NCI-H345 treated with DMSO at 0.1 percent for 48 hours (cell line): ENCODE results near the gene YEATS2.
"Not testable (repeated sequence)": the region's sequence is repeated elsewhere in the genome, so short reads cannot be mapped to it uniquely, and the experiment has no call there.

Experiments used
- DNase-seq: peaks from one replicate; lab custom pipeline; 2025; ENCODE audit not compliant: unreplicated experiment; lab: John Stamatoyannopoulos, UW

The YEATS2 gene

DNA sequence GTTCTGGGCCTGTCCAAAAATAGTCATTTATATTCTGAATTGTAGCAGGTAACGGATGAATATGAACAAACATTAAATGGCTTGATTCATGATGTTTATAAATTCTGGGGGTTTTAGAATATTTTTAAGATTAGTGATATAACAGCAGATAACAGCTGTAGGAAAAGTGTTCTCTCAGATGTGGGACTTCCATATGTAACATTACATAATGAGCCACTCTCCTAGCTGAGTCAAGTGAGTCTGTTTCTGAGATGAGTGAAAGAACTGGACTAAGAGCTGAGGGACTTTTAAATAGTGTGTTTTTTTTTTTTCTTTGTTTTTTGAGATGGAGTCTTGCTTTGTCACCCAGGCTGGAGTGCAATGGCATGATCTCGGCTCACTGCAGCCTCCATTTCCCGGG lies 13.9 kb downstream of the YEATS2 start:
- no peak for DNase-seq

- DNase-seq = no peak
Observed at GRCh38 chr3:183714622-183715021, 17.0 kb downstream of the YEATS2 start.

GRCh38 chr3:183718012-183718411 lies 20.4 kb downstream of the YEATS2 start:
- no peak for DNase-seq

DNA sequence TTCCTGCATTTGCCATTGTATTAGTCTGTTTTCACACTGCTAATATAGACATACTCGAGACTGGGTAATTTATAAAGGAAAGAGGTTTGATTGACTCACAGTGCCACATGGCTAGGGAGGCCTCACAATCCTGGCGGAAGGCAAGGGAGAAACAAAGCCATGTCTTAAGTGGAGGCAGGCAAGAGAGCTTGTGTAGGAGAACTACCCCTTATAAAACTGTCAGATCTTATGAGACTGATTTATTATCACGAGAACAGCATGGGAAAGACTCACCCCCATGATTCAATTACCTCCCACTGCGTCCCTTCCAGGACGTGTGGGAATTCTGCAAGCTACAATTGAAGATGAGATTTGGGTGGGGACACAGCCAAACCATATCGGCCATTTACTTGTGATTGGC lies 27.8 kb downstream of the YEATS2 start:
- DNase-seq = no peak

GRCh38 chr3:183728204-183728603 lies 30.6 kb downstream of the YEATS2 start:
- DNase-seq = no peak

GRCh38 chr3:183730361-183730760 lies 32.8 kb downstream of the YEATS2 start:
- DNase-seq = no peak

DNA sequence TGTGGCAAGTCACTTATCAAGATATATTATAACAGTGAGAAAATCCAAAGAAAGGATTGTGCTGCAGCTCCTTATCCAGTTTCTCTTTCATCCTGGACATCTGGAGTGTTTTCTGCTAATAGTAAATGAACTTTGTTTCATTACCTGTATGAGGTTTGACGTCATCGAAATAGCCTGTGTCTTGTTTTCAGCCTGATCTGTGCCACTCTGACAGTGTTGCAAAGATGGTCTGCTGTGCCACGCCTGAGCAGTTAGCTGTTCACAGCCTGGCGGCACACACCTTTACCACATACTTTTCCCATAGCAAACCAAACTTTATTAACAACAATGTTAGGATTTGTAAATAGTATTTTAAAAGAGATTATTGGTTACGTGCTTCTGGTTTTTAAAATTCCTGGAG lies 34.0 kb downstream of the YEATS2 start:
- no peak for DNase-seq

- DNase-seq = no peak
Observed at GRCh38 chr3:183733553-183733952, 36.0 kb downstream of the YEATS2 start.

DNA sequence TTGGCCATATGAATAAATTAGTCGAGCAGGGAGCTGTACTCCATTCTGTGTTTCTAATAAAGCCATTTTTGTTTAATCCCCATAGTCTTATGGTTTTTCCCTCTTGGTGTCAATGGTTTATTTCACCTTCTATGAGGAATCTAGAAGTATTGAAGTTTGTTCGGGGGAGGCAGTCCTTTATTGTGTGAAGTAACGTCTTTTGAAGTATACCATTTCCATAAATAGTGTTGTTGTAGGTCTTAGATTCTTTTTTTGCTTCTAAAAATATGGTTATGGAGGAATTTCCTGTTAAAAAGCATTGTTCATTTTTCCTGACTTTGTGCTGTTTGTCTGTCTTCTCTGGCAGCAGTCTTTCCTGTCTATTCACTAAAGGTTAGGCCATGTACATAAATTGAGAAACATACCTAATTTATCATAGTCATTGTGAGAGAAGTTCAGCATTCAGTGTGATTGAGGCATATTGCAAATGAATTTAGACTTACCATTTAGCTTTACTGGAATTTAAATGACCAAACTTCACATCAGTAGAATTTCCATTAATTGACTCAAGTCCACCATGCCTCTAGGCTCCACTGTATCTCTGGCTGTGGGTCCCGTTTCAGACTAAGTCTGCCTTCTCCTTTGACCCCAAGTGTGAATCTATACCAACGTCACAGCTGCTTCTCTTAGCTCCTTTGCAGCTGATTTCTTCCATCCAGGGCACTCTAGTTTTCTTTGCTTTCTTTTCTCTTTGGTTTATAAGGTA lies 37.3 kb downstream of the YEATS2 start:
- DNase-seq = no peak

DNA sequence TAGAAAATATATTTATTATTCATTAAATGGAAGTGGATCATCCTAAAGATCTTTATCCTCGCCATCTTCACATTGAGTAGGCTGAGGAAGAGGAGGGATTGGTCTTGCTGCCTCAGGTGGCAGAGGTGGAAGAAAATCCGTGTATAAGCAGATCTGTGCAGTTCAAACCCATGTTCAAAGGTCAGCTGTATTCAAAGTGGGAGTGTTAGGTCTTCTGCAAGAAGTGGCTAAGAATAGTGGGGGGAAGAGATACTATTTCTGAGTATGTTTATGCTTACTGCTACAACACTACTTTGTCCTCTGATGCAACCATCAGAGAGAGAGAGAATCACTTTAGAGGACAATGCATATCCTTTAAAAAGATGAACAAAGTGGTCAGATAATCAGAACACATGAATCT lies 39.5 kb downstream of the YEATS2 start:
- no peak for DNase-seq

- DNase-seq = not testable (repeated sequence)
Observed at GRCh38 chr3:183740154-183740553, 42.6 kb downstream of the YEATS2 start.

DNA sequence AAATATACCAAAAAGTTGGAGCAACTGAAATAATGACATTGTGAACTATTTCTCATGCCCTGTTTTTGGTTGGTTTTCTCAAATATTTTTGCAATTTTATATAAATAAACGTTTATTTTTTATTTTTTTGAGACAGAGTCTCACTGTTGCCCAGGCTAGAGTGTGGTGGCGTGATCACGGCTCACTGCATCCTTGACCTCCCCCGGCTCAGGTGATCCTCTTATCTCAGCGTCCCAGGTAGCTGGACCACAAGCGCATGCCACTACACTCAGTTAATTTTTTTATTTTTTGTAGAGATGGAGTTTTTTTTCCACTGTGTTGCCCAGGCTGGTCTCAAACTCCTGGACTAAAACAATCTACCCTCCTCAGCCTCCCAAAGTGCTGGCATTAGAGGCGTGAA lies 45.6 kb downstream of the YEATS2 start:
- DNase-seq = no peak

DNA sequence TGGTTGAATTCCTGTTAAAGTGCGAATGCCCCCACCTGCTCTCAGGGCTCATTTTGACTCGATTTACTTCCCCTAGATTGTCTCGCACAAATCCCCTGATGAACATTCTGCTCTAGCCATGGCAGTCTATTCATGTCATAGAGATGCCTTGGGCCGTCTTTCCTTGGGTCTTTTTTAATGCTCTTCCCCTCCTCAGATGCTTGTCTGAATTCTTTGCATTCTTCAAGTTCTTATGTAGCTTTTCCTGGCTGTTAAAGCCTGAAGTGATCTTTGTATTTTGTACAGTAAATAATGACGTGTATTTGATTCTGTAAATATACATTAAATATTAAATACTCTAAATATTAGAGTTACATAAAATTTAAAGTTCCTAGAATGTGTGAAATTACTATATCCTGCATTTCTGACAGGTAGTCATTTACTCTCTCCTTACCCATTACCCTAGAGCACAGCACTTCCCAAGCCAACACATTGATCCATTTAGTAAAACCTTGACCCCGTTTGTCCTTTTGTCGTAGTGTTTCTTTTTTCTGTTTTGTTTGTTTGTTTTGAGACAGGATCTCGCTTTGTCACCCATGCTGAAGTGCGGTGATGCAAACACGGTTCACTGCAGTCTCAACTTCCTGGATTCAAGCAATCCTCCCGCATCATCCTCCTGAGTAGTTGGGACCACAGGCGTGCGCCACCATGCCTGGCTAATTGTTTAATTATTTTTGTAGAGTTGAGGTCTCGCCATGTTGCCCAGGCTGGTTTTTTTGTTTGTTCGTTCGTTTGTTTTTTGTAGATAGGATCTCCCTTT lies 47.9 kb downstream of the YEATS2 start:
- DNase-seq = no peak

GRCh38 chr3:183754052-183754451 lies 56.5 kb downstream of the YEATS2 start:
- DNase-seq = no peak

DNA sequence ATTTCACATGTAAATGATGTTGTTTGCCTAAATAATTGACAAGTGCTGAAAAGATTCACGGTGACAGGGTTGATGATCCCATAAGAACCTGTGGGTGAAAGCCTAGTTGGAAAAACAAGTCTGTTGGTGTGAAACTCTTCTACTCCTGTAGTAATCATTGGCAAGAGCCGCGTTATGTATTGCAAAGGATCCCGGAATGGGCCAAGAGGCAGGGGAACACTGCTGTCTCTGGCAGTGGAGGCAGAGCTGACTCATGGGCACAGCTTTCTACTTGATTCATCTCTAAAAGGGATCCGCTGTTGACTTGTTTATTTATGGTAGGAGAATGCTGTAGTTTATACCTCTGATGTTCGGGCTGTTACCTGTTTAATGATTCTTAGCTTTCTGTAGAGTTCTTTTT lies 64.7 kb downstream of the YEATS2 start:
- DNase-seq = no peak

DNA sequence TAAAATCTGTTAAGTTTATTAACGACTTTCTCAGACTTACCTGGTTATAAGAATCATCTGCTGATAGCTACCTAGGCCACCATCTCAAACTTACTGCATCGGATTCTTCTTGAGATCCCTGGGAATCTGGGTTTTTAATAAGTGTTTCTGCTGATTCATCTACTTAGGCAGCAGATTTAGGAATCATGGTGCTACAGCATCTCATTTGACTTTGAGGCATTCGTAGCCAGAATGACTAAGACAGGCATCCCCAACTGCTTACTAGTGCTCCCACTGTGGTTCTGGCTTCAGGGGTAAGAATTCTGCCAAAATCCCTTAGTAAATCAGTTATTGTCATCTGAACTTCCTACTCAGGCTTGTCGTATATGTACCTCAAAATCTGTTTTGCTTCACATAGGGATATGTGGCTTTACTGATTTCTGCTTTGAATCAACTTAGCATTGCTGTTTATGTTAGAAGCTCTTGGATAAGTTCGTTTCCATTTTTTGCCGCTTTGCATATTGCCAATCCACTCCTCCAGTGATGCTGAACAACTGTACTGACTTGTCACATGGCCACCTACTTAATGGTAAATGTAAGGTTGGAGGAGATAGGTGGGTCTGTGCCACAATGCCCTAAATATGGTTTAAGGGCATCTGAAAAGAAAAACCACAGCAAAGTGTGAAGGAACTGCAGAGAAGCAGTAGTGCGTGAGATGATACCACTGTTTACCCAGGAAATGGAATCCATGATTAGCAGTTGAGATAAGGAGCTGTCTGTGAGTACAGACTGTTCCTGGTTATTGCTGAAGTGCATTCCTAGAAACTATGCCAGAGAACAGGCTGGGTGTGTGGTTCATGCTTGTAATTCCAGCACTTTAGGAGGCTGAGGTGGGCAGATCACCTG lies 67.5 kb downstream of the YEATS2 start:
- no peak for DNase-seq

- DNase-seq = no peak
Observed at GRCh38 chr3:183766107-183766506, 68.5 kb downstream of the YEATS2 start.

DNA sequence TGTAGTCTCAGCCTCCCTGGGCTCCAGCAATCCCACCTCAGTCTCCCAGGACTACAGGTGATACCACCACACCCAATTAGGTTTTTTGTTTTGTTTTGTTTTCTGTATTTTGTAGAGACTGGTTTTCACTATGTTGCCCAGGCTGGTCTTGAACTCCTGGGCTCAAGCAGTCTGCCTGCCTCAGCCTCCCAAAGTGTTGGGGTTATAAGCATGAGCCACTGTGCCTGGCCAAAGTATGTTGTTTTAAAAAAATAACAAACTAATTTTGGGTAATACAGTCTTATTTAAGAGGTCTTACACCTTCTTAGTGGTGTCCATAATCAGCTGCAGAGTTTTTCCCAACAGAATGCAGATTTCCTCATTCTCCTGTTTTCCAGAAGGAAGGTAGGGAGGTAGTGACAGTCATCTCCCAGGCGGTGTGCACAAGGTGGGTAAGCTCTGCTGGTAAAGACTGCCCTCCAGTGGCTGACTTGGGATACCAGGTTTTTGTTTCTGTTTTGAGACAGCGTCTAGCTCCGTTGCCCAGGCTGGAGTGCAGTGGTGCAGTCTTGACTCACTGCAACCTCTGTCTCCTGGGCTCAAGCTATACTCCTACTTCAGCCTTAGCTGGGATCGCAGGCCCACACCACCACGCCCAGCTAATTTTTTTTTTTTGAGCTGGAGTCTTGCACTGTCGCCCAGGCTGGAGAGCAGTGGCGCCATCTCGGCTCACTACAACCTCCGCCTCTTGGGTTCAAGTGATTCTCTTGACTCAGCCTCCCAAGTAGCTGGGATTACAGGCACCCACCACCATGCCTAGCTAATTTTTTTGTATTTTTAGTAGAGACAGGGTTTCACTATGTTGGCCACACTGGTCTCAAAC lies 69.4 kb downstream of the YEATS2 start:
- peak; percentile 64 for DNase-seq

GRCh38 chr3:183768114-183768513 lies 70.5 kb downstream of the YEATS2 start:
- DNase-seq = no peak

- no peak for DNase-seq
Observed at GRCh38 chr3:183769453-183769852, 71.9 kb downstream of the YEATS2 start.

GRCh38 chr3:183774631-183775030 lies 77.0 kb downstream of the YEATS2 start:
- no peak for DNase-seq
